K562 (cell line): Measurements from ENCODE around the gene OPA3. TPM values are rescaled to one million over a fixed set of nuclear protein-coding genes. Genes with fewer than 3 reads are reported as not detected.

Experiments
- ATAC-seq: fragments of 200-7000 bp; cut with Tn5 transposase; 3 replicates; pipeline ENCODE4 v1.9.1; 2020; ENCODE audit warnings: moderate library complexity
- BruUV-seq: library from RNA; stranded (reverse); fragments of 400-500 nt; replicated peaks from 2 replicates; lab custom pipeline; 2021; lab: Mats Ljungman, UMichigan
- CTCF ChIA-PET: fragments of 300-600 bp; formaldehyde crosslinking; extraction: SDS; loops from one replicate; lab custom pipeline; 2021; ENCODE audit warnings: low intra/inter-chr PET ratio; lab: Yijun Ruan, JAX
- POLR2A ChIA-PET: fragments of 300-600, 350-650 bp; sonication (Branson Sonifier 250); formaldehyde crosslinking; extraction: SDS; loops from one replicate; lab custom pipeline; 2021; ENCODE audit warnings: antibody characterized with exemption, inconsistent platforms; lab: Yijun Ruan, JAX
- DNase-seq, 4 experiments: peaks; one replicate each; pipeline versions ENCODE4 v3.0.0 to v3.0.0-alpha.2; 2011 to 2018; ENCODE audit warnings: low spot score in 3 of 4, mixed read lengths in 3 of 4; ENCODE audit errors: extremely low read depth in 1 of 4
- FAIRE-seq: peaks from 2 replicates; lab custom pipeline; 2011; peaks lifted over from hg19 to GRCh38; lab: Jason Lieb, UNC
- H2AFZ ChIP-seq: 2 replicates; pipeline ENCODE4 v1.6.0; 2011; ENCODE audit warnings: low read depth, low read length, control low read depth, inconsistent platforms
- H3K27ac ChIP-seq: fragments of 200-600 bp; 3 replicates; pipeline ENCODE4 v1.8.0; 2011; ENCODE audit warnings: low read depth, mild to moderate bottlenecking, control low read depth, inconsistent platforms, low read length, moderate library complexity, mixed read lengths; ENCODE audit errors: extremely low read depth
- H3K27me3 ChIP-seq, 2 experiments: fragments of 300-600 bp in 1 of 2; 2 replicates in 1 of 2; 3 replicates in 1 of 2; pipeline versions ENCODE4 v1.6.0 to v1.8.0; 2011; ENCODE audit warnings: inconsistent platforms in 2 of 2, low read length in 2 of 2, mild to moderate bottlenecking in 1 of 2, mixed read lengths in 1 of 2, moderate library complexity in 1 of 2; ENCODE audit not compliant: control insufficient read depth in 2 of 2, insufficient read depth in 2 of 2
- H3K36me3 ChIP-seq: fragments of 300-600 bp; 3 replicates; pipeline ENCODE4 v1.8.0; 2011; ENCODE audit warnings: mild to moderate bottlenecking, low read length, inconsistent platforms; ENCODE audit not compliant: control insufficient read depth, insufficient read depth
- H3K4me1 ChIP-seq, 2 experiments: fragments of 200-600 bp in 1 of 2; replicated peaks in 1 of 2; 2 replicates in 1 of 2; 3 replicates in 1 of 2; pipeline versions ENCODE4 v1.5.1 to v1.8.0; 2011; ENCODE audit warnings: inconsistent platforms in 2 of 2, low read length in 2 of 2, mild to moderate bottlenecking in 1 of 2, mixed read lengths in 1 of 2, moderate library complexity in 1 of 2; ENCODE audit not compliant: control insufficient read depth in 2 of 2, insufficient read depth in 2 of 2
- H3K4me2 ChIP-seq: 2 replicates; pipeline ENCODE4 v1.6.1; 2011; ENCODE audit warnings: low read length, control low read depth, inconsistent platforms, mixed read lengths; ENCODE audit not compliant: insufficient read depth
- H3K4me3 ChIP-seq: fragments of 200-600 bp; sonication (generic), shearing (Covaris generic); 2 replicates; pipeline ENCODE4 v1.5.1; 2016; ENCODE audit warnings: control low read depth, inconsistent platforms
- H3K79me2 ChIP-seq: fragments of 200-600 bp; 3 replicates; pipeline ENCODE4 v1.8.0; 2011; ENCODE audit warnings: low read length, inconsistent platforms; ENCODE audit not compliant: control insufficient read depth, insufficient read depth
- H3K9ac ChIP-seq, 2 experiments: 2 replicates each; pipeline versions ENCODE4 v1.6.0 to v1.6.1; 2011; ENCODE audit warnings: low read depth in 2 of 2, low read length in 2 of 2, control low read depth in 1 of 2, inconsistent platforms in 1 of 2, mild to moderate bottlenecking in 1 of 2, mixed read lengths in 1 of 2; ENCODE audit not compliant: insufficient read depth in 1 of 2
- H3K9me1 ChIP-seq: one replicate; pipeline ENCODE4 v1.6.0; 2011; ENCODE audit warnings: inconsistent platforms, mild to moderate bottlenecking, low read length, moderate library complexity; ENCODE audit not compliant: control insufficient read depth, insufficient read depth
- H3K9me3 ChIP-seq: replicated peaks from 2 replicates; pipeline ENCODE4 v1.5.1; 2011; ENCODE audit warnings: low read depth, low read length, inconsistent platforms; ENCODE audit not compliant: control insufficient read depth, insufficient read depth
- H4K20me1 ChIP-seq: replicated peaks from 2 replicates; pipeline ENCODE4 v1.6.1; 2011; ENCODE audit warnings: low read length, inconsistent platforms, mixed read lengths; ENCODE audit not compliant: control insufficient read depth, insufficient read depth
- ESRRA ChIP-seq: fragments of 450-650 bp; IDR thresholded peaks from 2 replicates; pipeline ENCODE4 v1.6.1; 2014; ENCODE audit warnings: low read depth, mild to moderate bottlenecking, moderate library complexity, borderline replicate concordance
- MLLT1 ChIP-seq, 2 experiments: fragments of 450-650 bp; IDR thresholded peaks; 2 replicates each; pipeline ENCODE4 v1.6.1; 2016
- MTF1 ChIP-seq: fragments of 250-450 bp; sonication (Bioruptor Pico); IDR thresholded peaks from 2 replicates; pipeline ENCODE4 v1.9.0; 2021; ENCODE audit warnings: moderate library complexity, mild to moderate bottlenecking, inconsistent platforms, borderline replicate concordance
- NCOA4 ChIP-seq: fragments of 450-650 bp; IDR thresholded peaks from 2 replicates; pipeline ENCODE4 v1.6.1; 2018; ENCODE audit warnings: mild to moderate bottlenecking; ENCODE audit not compliant: partially characterized antibody
- POLR2G ChIP-seq: fragments of 200-400 bp; formaldehyde crosslinking; IDR thresholded peaks from 2 replicates; pipeline ENCODE4 v1.6.1; 2017; ENCODE audit warnings: low read depth, mild to moderate bottlenecking, antibody characterized with exemption, low read length, moderate library complexity
- RCOR1 ChIP-seq, 2 experiments: IDR thresholded peaks; 2 replicates each; pipeline ENCODE4 v1.6.1; 2012; ENCODE audit warnings: low read depth in 2 of 2, low read length in 2 of 2, borderline replicate concordance in 1 of 2, improper control_type of control experiment in 1 of 2
- TFAP4 ChIP-seq: sonication (generic); formaldehyde crosslinking; IDR thresholded peaks from 2 replicates; pipeline ENCODE4 v1.8.0; 2022; ENCODE audit warnings: missing genetic modification reagents, mild to moderate bottlenecking, moderate library complexity, borderline replicate concordance
- ZBTB17 ChIP-seq: fragments of 450-650 bp; formaldehyde crosslinking; IDR thresholded peaks from 2 replicates; pipeline ENCODE4 v1.4.0; 2020; ENCODE audit warnings: mild to moderate bottlenecking
- ZFX ChIP-seq: sonication (generic); formaldehyde crosslinking; IDR thresholded peaks from 2 replicates; pipeline ENCODE4 v1.8.0; 2022; ENCODE audit warnings: mild to moderate bottlenecking, missing genetic modification reagents, moderate library complexity
- ZNF408 ChIP-seq: fragments of 250-450 bp; sonication (Bioruptor Pico); IDR thresholded peaks from 2 replicates; pipeline ENCODE4 v1.4.0; 2020; ENCODE audit warnings: low read depth, mild to moderate bottlenecking, moderate library complexity
- WGBS: fragments of 100-300 bp; shearing (Covaris generic); methylation state at CpG from one replicate; pipeline ENCODE4 v1.1.6; 2016; ENCODE audit warnings: low coverage, mixed read lengths; ENCODE audit not compliant: insufficient coverage; ENCODE audit errors: missing lambda C conversion rate; 5-methylcytosine and 5-hydroxymethylcytosine counted together
- in situ Hi-C: fragments of 300-500 bp; cut with MboI; formaldehyde crosslinking; loops from 4 replicates; pipeline ENCODE4 v1.15.0; 2018; ENCODE audit warnings: inconsistent platforms, mixed read lengths
- intact Hi-C: fragments of 100-400 bp; cut with micrococcal nuclease; formaldehyde crosslinking; loops from 2 replicates; pipeline ENCODE4 v1.14.2; 2022
- polyA plus RNA-seq, 8 experiments: library from polyadenylated mRNA; depleted of rRNA in 4 of 8; stranded (reverse) in 5 of 8; unstranded in 3 of 8; fragments of >200 nt; fragmentation: Nextera tagmentation in 2 of 8; fragmentation: Illumina TruSeq in 1 of 8; extraction: Ambion mirVana in 2 of 8; extraction: Trizol in 1 of 8; gene quantifications; 2 replicates each; pipeline versions ENCODE4 v1.2.1 to v1.2.3, GENCODE V29; 2011 to 2014; ENCODE audit warnings: inconsistent platforms in 1 of 8, missing spikeins in 1 of 8
- total RNA-seq, 7 experiments: library from RNA; depleted of rRNA in 6 of 7; stranded (reverse); fragments of >200 nt in 6 of 7; fragmentation: Illumina TruSeq in 2 of 7; extraction: Trizol in 2 of 7; gene quantifications; 2 replicates each; pipeline versions ENCODE4 v1.2.1 to v1.2.3, GENCODE V29; 2011 to 2021; ENCODE audit warnings: low replicate concordance in 1 of 7
- TF ChIP-seq, protein P1 (sequence below): fragments of 450-650 bp; IDR thresholded peaks from 2 replicates; pipeline ENCODE4 v1.6.1; 2014; ENCODE audit warnings: low read depth, mild to moderate bottlenecking, moderate library complexity, borderline replicate concordance
- TF ChIP-seq, protein P2 (sequence below): sonication (generic); formaldehyde crosslinking; IDR thresholded peaks from 2 replicates; pipeline ENCODE4 v1.9.0; 2022; ENCODE audit warnings: mild to moderate bottlenecking, missing genetic modification reagents

Gene OPA3
- total and polyA plus RNA-seq, 9 of the 15 experiments (the other 6 are each of a cell fraction or from before 2014, with no cell fraction given): 1.4 to 18.8 (median 9.0) TPM

- WGBS: 93% methylated on average over 15 of the region's 15 CpGs
- H3K4me1 ChIP-seq: peaks cover 3 to 39% of the 10 kb centered on the region in 2 experiments; a peak in 3 of 5 replicates
- no peak overlapping the region for H3K4me2 ChIP-seq
- DNase-seq: no peak
- H4K20me1 ChIP-seq: peaks cover 10% of the 10 kb centered on the region
- H3K9me3 ChIP-seq: no peaks in the 10 kb centered on the region; the same call in 1 of the 2 replicates
- no peak overlapping the region for H3K4me3 ChIP-seq
- H3K27me3 ChIP-seq: no peaks in the 10 kb centered on the region
- H3K27ac ChIP-seq: no peak overlapping the region
- in situ Hi-C loops (loop anchor here (5.0 kb wide), 1 partner anchor 33 kb away; no protein-coding TSS in a partner anchor), intact Hi-C loops (no loop called here)
- no peaks in the 10 kb centered on the region; the same call in 2 of the 3 replicates for H3K79me2 ChIP-seq
- ChIA-PET POLR2A (interaction anchor here (0.7 to 0.9 kb wide), 4 partner anchors 9 to 116 kb away, joined by 3 to 4 read pairs (median 3); no protein-coding TSS in a partner anchor), CTCF (interaction anchor here (2.4 to 3.3 kb wide), 2 partner anchors 34 to 118 kb away, joined by 16 to 34 read pairs; no protein-coding TSS in a partner anchor)
- no peak for ATAC-seq
- peaks cover 85% of the 10 kb centered on the region for H3K36me3 ChIP-seq
- no TSS peak for BruUV-seq
- no peak overlapping the region for H3K9ac ChIP-seq
- H3K9me1 ChIP-seq: peaks cover 5% of the 10 kb centered on the region
- H2AFZ ChIP-seq: no peak overlapping the region
- no peak for FAIRE-seq
- TF ChIP-seq, protein P1, sequence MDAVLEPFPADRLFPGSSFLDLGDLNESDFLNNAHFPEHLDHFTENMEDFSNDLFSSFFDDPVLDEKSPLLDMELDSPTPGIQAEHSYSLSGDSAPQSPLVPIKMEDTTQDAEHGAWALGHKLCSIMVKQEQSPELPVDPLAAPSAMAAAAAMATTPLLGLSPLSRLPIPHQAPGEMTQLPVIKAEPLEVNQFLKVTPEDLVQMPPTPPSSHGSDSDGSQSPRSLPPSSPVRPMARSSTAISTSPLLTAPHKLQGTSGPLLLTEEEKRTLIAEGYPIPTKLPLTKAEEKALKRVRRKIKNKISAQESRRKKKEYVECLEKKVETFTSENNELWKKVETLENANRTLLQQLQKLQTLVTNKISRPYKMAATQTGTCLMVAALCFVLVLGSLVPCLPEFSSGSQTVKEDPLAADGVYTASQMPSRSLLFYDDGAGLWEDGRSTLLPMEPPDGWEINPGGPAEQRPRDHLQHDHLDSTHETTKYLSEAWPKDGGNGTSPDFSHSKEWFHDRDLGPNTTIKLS: no peak
- TF ChIP-seq RCOR1 (IDR thresholded peaks at IDR 0.05; ENCODE audit: borderline replicate concordance in 1 of 2, low read depth in 2 of 2, low read length in 2 of 2) (peak in 1 of 2 experiments; percentile 24; a peak in 1 of 4 replicates), MTF1 (CRISPR knock-in tag) (no peak), TFAP4 (CRISPR knock-in tag) (no peak), MLLT1 (IDR thresholded peaks at IDR 0.05) (0 out of 4 replicates have a peak, but pooled peaks of 1 of the 2 experiments have one; percentile 34), ZFX (CRISPR knock-in tag) (no peak), ESRRA (no peak), NCOA4 (no peak), ZBTB17 (CRISPR knock-in tag) (peak; percentile 78), ZNF408 (CRISPR knock-in tag) (no peak), POLR2G (0 out of 2 replicates have a peak, but pooled peaks have one; percentile 2)
- TF ChIP-seq, protein P2, sequence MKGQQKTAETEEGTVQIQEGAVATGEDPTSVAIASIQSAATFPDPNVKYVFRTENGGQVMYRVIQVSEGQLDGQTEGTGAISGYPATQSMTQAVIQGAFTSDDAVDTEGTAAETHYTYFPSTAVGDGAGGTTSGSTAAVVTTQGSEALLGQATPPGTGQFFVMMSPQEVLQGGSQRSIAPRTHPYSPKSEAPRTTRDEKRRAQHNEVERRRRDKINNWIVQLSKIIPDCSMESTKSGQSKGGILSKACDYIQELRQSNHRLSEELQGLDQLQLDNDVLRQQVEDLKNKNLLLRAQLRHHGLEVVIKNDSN (CRISPR knock-in tag): no peak
Observed at GRCh38 chr19:45524575-45525129, 60.0 kb downstream of the OPA3 start.
